VCaP (cell line): ENCODE measurements around the gene MAVS.
"Not testable (repeated sequence)": the region's sequence is repeated elsewhere in the genome, so short reads cannot be mapped to it uniquely, and the experiment has no call there.

Experiments
- H3K27ac ChIP-seq: fragments of 450-650 bp; 2 replicates; pipeline ENCODE4 v1.5.1; 2017
- TF ChIP-seq, protein P1 (sequence below): fragments of 450-650 bp; conservative IDR thresholded peaks from 2 replicates; pipeline ENCODE4 v1.5.1; 2017; ENCODE audit warnings: mild to moderate bottlenecking, moderate library complexity

MAVS gene

DNA sequence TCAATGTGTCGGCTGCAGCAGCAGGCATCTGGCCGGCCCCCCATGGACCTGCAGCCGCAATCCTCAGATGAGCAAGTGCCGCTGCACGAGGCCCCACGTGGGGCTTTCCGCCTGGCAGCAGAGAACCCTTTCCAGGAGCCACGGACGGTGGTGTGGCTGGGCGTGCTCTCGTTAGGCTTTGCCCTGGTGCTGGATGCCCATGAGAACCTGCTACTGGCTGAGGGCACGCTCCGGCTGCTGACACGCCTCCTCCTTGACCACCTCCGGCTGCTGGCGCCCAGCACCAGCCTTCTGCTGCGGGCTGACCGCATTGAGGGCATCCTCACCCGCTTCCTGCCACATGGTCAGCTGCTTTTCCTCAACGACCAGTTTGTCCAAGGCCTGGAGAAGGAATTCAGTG lies 22.8 kb upstream of the MAVS start:
- TF ChIP-seq, protein P1, sequence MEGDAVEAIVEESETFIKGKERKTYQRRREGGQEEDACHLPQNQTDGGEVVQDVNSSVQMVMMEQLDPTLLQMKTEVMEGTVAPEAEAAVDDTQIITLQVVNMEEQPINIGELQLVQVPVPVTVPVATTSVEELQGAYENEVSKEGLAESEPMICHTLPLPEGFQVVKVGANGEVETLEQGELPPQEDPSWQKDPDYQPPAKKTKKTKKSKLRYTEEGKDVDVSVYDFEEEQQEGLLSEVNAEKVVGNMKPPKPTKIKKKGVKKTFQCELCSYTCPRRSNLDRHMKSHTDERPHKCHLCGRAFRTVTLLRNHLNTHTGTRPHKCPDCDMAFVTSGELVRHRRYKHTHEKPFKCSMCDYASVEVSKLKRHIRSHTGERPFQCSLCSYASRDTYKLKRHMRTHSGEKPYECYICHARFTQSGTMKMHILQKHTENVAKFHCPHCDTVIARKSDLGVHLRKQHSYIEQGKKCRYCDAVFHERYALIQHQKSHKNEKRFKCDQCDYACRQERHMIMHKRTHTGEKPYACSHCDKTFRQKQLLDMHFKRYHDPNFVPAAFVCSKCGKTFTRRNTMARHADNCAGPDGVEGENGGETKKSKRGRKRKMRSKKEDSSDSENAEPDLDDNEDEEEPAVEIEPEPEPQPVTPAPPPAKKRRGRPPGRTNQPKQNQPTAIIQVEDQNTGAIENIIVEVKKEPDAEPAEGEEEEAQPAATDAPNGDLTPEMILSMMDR, result no peak
- no peak overlapping the region for H3K27ac ChIP-seq

DNA sequence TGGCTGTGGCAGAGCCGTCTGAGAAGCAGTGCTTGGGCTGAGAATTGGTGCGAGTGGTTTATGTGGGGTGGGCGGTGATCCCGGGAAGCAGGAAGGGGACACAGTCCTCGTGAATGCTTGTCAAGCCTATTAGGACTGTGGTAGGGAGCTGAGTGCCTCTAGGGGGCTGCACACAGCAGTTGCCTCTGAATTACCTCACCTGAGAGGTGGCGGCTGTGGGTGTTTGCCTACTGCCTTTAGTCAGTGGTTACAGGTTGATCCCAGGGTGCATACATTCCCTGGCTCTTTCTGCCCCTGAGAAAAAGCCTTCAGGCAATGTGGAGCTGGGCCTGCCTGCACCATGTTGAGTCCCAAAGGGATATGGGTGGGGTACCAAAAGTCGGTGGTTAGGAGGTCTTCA lies 21.1 kb upstream of the MAVS start:
- TF ChIP-seq, protein P1, result no peak
- H3K27ac ChIP-seq, result no peak overlapping the region

DNA sequence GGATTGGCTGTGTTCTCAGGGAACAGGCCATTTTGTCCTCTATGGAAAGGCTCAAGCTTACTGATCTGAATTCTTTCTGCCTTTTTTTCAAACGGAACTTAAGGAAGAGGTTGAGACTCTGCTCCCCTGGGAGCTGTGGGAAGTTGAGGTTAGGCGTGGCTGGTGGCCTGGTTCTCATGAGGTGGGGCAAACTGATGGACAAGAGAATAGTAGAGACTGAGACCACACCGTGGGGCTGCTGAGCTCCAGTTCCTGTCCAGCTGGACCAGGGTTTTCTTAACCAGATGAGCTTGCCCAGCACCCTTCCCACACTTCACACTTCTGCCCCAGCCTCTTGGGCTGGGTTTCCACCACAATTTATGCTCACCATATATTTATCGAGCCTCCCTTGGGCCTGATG lies 20.2 kb upstream of the MAVS start:
- H3K27ac ChIP-seq, result no peak overlapping the region
- TF ChIP-seq, protein P1, result no peak

DNA sequence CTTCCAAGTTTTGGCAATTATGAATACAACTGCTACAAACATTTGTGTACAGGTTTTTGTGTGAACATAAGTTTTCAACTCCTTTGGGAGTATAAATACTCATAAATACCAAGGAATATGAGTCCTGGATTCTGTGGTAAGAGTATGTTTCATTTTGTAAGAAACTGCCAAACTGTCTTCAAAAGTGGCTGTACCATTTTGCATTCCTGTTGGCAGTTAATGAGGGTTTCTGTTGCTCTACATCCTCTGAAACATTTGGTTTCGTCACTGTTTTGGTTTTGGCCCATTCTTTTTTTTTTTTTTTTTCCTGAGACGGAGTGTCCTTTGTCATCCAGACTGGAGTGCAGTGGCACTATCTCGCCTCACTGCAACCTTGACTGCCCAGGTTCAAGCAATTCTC lies 17.8 kb upstream of the MAVS start:
- H3K27ac ChIP-seq, result no peak overlapping the region
- TF ChIP-seq, protein P1, result no peak

DNA sequence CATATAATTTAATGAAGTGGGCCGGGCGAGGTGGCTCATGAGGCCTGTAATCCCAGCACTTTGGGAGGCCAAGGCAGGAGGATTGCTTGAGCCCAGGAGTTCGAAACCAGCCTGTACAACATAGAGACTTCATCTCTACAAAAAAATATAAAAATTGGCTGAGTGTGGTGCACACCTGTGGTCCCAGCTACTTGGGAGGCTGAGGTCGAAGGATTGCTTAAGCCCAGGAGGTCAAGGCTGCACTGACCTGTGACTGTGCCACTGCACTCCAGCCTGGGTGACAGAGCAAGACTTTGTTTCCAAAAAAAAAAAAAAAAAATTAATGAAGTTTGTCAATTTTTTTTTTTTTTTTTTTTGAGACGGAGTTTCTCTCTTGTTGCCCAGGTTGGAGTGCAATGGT lies 16.7 kb upstream of the MAVS start:
- H3K27ac ChIP-seq, result not testable (repeated sequence)

DNA sequence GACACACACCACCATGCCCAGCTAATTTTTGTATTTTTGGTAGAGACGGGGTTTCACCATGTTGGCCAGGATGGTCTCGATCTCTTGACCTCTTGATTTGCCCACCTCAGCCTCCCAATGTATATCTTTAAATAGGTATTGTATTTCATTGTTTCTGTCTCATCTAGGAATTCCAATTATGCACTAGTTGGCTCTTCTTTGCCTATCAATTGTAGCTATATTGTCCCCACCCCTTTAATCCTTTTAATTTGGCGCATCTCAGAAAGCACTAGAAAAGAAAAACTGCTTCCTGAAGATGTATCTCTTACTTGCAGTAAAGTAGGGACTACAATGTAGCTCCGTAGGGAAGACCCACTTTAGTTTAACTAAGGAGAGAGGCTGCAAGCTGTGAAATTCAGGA lies 10.5 kb upstream of the MAVS start:
- no peak overlapping the region for H3K27ac ChIP-seq
- TF ChIP-seq, protein P1, result no peak

DNA sequence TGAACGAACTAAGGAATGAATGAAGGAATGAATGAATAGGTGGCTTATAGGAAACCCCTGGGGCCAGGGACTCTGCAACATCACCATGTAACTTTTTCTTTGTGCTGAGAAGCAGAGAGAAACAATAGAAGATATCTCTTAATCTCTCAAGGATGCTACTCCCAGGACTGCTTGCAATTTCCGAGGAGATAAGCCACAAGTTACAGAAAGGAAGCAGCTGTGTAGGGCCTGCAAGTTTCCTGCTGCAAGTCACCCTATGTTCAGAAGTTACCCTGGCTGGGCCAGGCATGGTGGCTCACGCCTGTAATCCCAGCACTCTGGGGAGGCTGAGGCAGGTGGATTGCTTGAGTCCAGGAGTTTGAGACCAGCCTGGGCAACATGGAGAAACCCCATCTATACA lies 7.3 kb upstream of the MAVS start:
- TF ChIP-seq, protein P1, result no peak
- H3K27ac ChIP-seq, result no peak overlapping the region

DNA sequence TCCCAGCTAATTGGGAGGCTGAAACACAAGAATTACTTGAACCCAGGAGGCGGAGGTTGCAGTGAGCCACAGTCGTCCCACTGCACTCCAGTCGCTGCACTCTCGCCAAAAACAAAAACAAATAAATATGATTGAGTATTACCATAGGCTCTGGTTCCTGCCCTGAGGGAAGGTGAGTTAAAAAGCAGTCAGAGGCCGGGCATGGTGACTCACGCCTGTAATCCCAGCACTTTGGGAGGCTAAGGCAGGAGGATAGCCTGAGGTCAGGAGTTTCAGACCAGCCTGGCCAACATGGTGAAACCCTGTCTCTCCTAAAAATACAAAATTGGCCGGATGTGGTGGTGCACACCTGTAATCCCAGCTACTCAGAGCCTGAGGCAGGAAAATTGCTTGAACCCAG lies 6.4 kb upstream of the MAVS start:
- not testable (repeated sequence) for H3K27ac ChIP-seq

DNA sequence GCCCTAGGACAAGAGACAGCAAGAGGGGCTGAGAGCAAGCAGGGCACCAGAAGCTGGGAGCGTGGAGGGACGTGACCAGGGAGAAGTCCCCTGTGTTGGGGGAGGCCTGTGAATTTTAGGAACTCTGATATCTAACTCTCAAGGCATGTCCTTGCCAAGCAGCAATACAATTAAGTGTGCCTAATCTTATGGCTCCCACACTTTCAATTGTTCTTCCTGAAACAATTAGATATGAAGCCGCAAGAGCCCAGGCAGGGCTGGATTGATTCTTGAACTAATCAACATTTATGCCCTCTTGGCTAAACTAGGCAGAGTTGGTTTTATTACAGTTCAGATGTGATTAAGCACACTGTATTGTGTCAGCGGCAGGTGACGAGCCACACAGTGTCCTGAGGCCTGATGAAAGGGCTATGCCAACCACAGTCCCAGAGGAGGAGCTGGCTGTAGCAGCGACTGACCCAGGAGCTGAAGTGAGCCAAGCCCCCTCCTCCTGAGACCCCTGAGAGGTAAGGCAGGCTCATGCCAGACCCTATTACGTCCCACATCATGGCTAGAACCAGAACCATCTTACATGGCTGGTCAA lies 4.2 kb upstream of the MAVS start:
- TF ChIP-seq, protein P1, result no peak
- no peak overlapping the region for H3K27ac ChIP-seq
